ENCODE results near the gene MYT1. TPM values are rescaled to one million over a fixed set of nuclear protein-coding genes. Genes with fewer than 3 reads are reported as not detected.

Gene MYT1
- total RNA-seq, 4 donors from 2014 or later = 0.16 to 0.55 TPM; not detected in 2

- DNase-seq = no peak
- Histone ChIP-seq H3K36me3 (peaks cover 0 to 13% (median 3%) of the 10 kb centered on the region in 4 donors), H3K27me3 (no peaks in the 10 kb centered on the region), H3K4me3 (no peak overlapping the region), H3K27ac (no peak overlapping the region), H3K4me1 (peaks cover 0 to 12% (median 1%) of the 10 kb centered on the region in 4 donors), H3K9me3 (no peaks in the 10 kb centered on the region)
- intact Hi-C loops (cut with DNase I; ENCODE audit: low total_unique reads) (no loop called here), in situ Hi-C loops (cut with MboI; ENCODE audit: low pct_ligation_motif_present in 1 of 4, low pct_unique_long_range_greater_than_20kb in 1 of 4, low sequenced_read_pairs in 3 of 4) (no loop called here)
- TF ChIP-seq, protein P1, sequence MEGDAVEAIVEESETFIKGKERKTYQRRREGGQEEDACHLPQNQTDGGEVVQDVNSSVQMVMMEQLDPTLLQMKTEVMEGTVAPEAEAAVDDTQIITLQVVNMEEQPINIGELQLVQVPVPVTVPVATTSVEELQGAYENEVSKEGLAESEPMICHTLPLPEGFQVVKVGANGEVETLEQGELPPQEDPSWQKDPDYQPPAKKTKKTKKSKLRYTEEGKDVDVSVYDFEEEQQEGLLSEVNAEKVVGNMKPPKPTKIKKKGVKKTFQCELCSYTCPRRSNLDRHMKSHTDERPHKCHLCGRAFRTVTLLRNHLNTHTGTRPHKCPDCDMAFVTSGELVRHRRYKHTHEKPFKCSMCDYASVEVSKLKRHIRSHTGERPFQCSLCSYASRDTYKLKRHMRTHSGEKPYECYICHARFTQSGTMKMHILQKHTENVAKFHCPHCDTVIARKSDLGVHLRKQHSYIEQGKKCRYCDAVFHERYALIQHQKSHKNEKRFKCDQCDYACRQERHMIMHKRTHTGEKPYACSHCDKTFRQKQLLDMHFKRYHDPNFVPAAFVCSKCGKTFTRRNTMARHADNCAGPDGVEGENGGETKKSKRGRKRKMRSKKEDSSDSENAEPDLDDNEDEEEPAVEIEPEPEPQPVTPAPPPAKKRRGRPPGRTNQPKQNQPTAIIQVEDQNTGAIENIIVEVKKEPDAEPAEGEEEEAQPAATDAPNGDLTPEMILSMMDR (IDR thresholded peaks at IDR 0.05) = no peak
- TF ChIP-seq POLR2AphosphoS5 (IDR thresholded peaks at IDR 0.05) (no peak), POLR2A (IDR thresholded peaks at IDR 0.05) (no peak), EP300 (IDR thresholded peaks at IDR 0.05; ENCODE audit: low read depth) (no peak)
- 83 to 88% methylated on average over 1 to 5 of the region's 5 CpGs for WGBS, 2 donors (ENCODE audit: low coverage in 1 of 2)
These were observed 100.9 kb downstream of the MYT1 start for GRCh38 chr20:64265201-64265600.

GRCh38 chr20:64266988-64267387 is 102.7 kb downstream of the MYT1 start:
- intact Hi-C loops (cut with DNase I; ENCODE audit: low total_unique reads) = no loop called here
- no peak overlapping the region for H3K27ac ChIP-seq
- H3K27me3 ChIP-seq = no peaks in the 10 kb centered on the region
- WGBS, 2 donors (ENCODE audit: low coverage in 1 of 2) = 90 to 96% methylated on average over 5 of the region's 5 CpGs
- H3K9me3 ChIP-seq = no peaks in the 10 kb centered on the region
- peaks cover 0 to 13% (median 3%) of the 10 kb centered on the region in 4 donors for H3K36me3 ChIP-seq
- no peak for DNase-seq
- TF ChIP-seq POLR2A (IDR thresholded peaks at IDR 0.05) = no peak
- TF ChIP-seq, protein P1 (IDR thresholded peaks at IDR 0.05) = no peak
- no peak for TF ChIP-seq EP300 (IDR thresholded peaks at IDR 0.05; ENCODE audit: low read depth)
- TF ChIP-seq POLR2AphosphoS5 (IDR thresholded peaks at IDR 0.05) = no peak
- no peaks in the 10 kb centered on the region for H3K4me1 ChIP-seq
- no peak overlapping the region for H3K4me3 ChIP-seq
- in situ Hi-C loops (cut with MboI; ENCODE audit: low pct_ligation_motif_present in 1 of 4, low pct_unique_long_range_greater_than_20kb in 1 of 4, low sequenced_read_pairs in 3 of 4) = no loop called here

DNA sequence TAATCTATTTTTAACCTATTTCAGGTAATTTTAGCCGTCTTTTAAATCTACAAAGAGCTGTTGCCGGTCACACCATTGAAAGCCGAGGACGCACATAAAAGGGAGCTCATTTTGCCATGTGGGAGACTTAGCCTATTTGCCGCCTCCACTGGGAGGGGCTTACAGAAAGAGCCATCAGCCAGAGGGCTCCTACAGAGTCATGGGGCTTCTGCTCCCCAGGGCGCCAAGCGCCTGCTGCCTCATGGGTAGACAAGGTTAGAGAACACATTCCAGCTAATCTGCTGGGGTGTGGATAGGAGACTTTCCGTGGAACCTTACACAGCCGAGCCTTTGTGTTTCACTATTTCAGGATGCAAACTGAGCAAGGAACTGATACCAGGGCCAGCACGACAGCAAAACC is 103.9 kb downstream of the MYT1 start:
- DNase-seq = no peak
- TF ChIP-seq, protein P1 (IDR thresholded peaks at IDR 0.05) = no peak
- TF ChIP-seq POLR2A (IDR thresholded peaks at IDR 0.05) = no peak
- no peak for TF ChIP-seq POLR2AphosphoS5 (IDR thresholded peaks at IDR 0.05)
- TF ChIP-seq EP300 (IDR thresholded peaks at IDR 0.05; ENCODE audit: low read depth) = no peak
- WGBS, 2 donors (ENCODE audit: low coverage in 1 of 2) = 91 to 95% methylated on average over 7 to 10 of the region's 10 CpGs
- Histone ChIP-seq H3K4me1 (no peaks in the 10 kb centered on the region), H3K4me3 (no peak overlapping the region), H3K27ac (no peak overlapping the region), H3K9me3 (no peaks in the 10 kb centered on the region), H3K36me3 (peaks cover 0 to 17% (median 4%) of the 10 kb centered on the region in 4 donors), H3K27me3 (no peaks in the 10 kb centered on the region)
- in situ Hi-C loops (cut with MboI; ENCODE audit: low pct_ligation_motif_present in 1 of 4, low pct_unique_long_range_greater_than_20kb in 1 of 4, low sequenced_read_pairs in 3 of 4) = no loop called here
- intact Hi-C loops (cut with DNase I; ENCODE audit: low total_unique reads) = no loop called here

DNA sequence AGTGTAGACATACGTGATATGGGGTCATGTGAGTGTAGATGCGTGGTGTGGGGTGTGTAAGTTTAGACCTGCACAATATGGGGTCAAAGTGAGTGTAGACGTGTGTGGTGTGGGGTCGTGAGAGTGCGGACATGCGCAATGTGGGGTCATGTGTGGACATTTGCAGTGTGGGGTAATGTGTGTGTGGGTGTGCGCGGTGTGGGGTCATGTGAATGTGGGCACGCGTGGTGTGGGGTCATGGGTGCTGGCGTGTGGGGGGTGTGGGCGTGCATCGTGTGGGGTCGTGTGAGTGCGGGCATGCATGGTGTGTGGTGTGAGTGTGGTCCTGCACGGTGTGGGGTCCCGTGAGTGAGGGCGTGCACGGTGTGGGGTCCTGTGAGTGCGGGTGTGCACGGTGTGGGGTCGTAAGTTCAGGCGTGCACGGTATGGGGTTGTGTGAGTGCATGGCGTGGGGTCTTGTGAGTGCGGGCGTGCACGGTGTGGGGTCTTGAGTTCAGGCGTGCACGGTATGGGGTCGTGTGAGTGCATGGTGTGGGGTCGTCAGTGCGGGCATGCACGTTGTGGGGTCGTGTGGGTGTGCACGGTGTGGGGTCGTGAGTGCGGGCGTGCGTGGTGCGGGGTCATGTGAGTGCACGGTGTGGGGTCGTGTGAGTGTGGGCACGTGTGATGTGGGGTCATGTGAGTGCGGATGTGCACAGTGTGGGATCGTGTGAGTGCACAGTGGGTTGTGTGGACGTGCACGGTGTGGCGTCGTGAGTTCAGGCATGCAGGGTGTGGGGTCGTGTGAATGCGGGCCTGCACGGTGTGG is 105.6 kb downstream of the MYT1 start:
- Histone ChIP-seq H3K4me3 (no peak overlapping the region), H3K27me3 (no peaks in the 10 kb centered on the region), H3K36me3 (peaks cover 0 to 26% (median 7%) of the 10 kb centered on the region in 4 donors), H3K27ac (no peak overlapping the region), H3K4me1 (no peaks in the 10 kb centered on the region), H3K9me3 (no peaks in the 10 kb centered on the region)
- DNase-seq = no peak
- intact Hi-C loops (cut with DNase I; ENCODE audit: low total_unique reads) = no loop called here
- in situ Hi-C loops (cut with MboI; ENCODE audit: low pct_ligation_motif_present in 1 of 4, low pct_unique_long_range_greater_than_20kb in 1 of 4, low sequenced_read_pairs in 3 of 4) = no loop called here
- WGBS, 2 donors (ENCODE audit: low coverage in 1 of 2) = 94 to 97% methylated on average over 44 to 53 of the region's 53 CpGs
- TF ChIP-seq POLR2A (IDR thresholded peaks at IDR 0.05) (no peak), EP300 (IDR thresholded peaks at IDR 0.05; ENCODE audit: low read depth) (no peak), POLR2AphosphoS5 (IDR thresholded peaks at IDR 0.05) (no peak)
- TF ChIP-seq, protein P1 (IDR thresholded peaks at IDR 0.05) = no peak
